22Rv1 (cell line): ENCODE results near the gene AJM1.

Experiments
- CTCF ChIP-seq: fragments of 450-650 bp; IDR thresholded peaks from 2 replicates; pipeline ENCODE4 v1.5.1; 2017; ENCODE audit warnings: mild to moderate bottlenecking
- ZFX ChIP-seq: fragments of 450-650 bp; IDR thresholded peaks from 2 replicates; pipeline ENCODE4 v1.6.1; 2017; ENCODE audit warnings: antibody characterized with exemption, borderline replicate concordance

DNA sequence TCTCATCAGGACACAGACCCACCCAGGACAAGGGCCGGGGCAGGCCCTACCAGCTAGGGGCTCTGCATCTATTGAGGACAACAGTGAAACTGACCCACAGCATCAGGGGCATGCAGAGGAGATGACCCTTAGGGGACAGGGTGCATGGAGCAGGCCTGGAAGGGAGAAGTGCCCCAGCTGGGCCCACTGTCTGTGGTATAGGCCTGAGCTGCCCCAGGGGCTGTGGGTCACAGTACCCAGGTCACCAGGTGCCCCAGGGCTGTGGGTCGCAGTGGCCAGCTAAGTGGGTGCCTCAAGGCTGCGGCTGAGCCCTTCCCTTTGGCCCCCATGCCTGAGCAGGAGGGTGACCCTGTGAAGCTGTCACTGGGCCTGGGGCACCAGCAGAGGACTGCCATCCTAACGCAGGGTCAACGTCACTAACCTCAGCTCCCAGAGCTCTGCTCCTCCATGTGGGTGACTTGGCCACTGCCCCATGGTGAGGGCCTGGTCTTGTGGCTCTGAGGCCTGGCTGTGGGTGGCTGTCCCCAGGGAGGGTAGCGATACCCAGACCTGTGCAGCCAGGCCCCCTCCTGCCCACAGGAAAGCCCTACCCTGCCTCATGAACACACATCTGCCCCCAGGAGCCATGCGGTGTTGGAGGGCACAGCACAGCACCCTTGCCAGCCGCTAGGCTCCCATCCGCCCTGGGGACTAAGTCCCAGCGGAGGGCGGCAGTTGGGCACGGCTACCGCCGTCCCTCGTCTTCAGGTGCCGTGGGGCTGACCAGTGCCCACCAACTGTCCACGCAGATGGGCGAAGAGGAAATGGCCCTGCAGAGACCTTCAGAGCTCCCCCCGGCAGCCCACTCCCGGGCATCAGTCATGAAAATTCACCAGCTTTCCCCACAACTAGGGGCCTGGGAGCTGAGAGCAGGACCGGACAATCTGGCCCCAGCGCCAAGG lies 18.9 kb downstream of the AJM1 start:
- TF ChIP-seq CTCF (no peak), ZFX (no peak)
